DMS53 treated with DMSO at 0.1 percent for 48 hours (cell line): ENCODE results near the gene USP48.
"Not testable (repeated sequence)": the region's sequence is repeated elsewhere in the genome, so short reads cannot be mapped to it uniquely, and the experiment has no call there.

Experiments used
- DNase-seq: peaks from one replicate; lab custom pipeline; 2025; ENCODE audit not compliant: unreplicated experiment; lab: John Stamatoyannopoulos, UW

USP48 gene

DNA sequence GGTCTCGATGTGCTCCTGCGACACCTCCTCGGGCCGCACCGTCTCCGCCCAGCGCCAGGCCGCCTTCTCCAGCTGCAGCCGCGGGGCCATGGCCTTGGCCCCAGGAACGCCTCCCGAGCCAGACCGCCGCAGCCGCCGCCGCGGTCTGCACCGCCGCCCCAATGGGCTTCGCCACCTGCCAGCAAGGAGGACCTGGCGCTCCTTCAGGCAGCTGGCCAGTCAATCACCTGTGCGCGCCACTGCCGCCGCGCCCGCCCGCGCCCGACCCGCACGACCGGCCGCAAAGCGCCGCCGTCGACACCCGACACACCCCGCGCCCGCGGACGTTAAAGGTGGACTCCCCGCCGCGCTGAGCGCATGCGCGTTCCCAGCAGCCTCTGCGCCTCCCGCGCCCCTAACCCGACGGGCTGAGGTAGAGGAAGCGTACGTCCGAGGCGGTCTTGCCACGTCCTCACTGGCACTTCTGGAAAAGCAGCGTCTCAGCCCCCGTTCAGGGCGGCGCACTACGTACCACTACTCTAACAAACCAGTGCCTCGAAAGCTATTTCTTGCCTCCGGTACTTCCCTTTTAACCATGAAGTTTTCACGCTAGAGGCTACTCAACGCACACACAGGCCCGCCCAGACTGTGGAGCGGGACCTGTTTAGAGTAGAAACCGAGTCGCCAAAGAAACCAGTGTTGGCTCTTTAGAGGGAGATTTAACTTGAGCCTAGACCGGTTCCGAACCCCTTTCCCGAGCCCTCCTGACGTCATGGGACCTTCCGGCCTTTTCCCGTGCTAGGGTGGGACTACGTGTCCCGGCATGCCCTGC lies at the start of gene USP48:
Gene USP48, minus strand, starts transcription at position 282 of the 811 bp plus-strand sequence. Its CDS starts 192 bp downstream, at position 90.
- DNase-seq, result peak; percentile 88

DNA sequence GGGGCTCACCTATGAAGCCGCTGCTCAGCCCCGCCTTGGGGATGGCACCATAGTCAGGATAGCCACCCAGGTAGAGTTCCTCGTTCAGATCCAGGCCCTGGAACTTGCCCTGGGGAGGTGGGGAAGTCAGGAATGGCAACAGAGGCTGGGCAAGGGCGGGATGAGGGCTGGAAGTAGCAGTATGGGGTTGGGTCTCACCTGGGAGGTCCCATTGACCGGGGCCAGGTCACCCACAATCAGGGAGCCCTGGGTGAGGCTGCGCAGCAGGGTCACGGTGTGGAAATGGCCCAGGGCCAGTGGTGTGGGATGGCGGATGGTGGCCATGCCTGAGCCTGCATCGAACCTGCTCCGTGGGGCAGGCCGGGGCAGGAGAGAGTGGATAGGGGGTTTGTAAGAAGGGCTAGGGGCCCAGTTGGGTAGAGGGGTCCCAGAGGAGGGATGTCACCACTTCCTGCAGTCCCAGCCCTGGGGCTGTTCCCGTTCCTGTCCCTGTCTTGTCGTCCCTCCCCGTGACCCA lies 48.6 kb upstream of the USP48 start:
- DNase-seq, result no peak

DNA sequence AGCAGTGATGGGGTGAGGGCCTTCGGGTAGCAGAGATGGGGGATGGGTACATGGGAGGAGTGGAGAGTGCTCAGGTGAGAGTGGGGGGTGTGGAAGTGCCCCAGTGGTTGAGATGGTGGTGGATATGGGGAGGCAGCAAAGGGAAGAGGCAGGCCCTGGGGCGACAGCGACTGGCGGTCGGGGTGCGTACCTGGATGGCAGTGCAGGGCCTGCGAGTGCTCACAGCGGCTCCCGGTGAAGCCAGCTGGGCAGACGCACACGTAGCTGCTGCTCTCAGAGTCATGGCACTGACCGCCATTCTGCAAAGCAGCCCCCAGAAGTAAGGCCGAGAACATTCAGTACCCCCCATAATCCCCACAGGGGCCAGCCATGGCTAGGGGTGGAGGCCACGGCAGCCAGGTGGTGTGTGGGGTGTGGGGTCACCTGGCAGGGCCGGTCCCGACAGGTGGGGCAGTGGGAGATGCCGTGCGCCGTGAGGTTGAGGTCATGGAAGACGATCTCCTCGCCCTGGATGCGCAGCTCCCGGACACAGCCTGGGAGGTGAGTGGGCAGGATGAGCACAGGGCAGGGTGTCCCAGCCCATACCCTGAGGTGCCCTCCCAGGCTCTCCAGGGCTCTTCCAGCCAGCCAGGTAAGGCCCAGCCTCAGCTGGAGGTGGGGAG lies 48.0 kb upstream of the USP48 start:
- DNase-seq, result no peak

GRCh38 chr1:21829294-21829693 lies 46.3 kb upstream of the USP48 start:
- no peak for DNase-seq

DNA sequence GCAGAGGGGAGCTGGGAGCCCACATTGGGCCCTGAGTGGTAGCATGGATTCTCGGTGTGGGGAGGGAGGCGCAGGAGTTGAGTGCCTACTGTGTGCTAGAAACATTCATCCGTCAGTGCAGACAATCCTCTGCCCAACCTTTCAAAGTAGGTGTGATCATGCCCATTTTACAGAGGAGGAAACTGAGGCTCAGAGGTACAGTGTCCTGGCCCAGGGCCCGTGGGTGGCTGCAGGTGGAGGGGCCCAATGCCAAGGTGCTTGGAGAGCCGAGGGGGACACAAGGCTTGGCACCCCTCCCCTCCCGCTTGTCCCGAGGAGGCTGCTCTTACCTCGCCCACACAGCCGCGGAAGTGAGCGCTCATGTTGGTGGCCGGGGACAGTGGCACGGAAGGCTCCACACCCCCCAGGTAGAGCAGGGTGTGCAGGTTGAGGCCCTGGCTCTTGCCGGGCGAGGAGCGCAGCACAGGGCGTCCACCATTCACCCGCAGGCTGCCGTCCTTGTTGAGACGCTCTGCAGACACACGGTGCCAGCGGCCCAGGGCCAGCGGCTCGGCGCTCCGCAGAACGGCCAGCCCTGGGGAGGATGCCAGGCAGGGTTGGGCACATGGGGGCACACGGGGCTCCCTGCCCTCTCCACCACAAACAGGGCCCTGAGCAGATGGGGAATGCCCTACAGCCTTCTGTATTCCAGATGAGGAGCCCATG lies 45.7 kb upstream of the USP48 start:
- DNase-seq, result no peak

- no peak for DNase-seq
Measured at GRCh38 chr1:21828075-21828474, 45.1 kb upstream of the USP48 start.

DNA sequence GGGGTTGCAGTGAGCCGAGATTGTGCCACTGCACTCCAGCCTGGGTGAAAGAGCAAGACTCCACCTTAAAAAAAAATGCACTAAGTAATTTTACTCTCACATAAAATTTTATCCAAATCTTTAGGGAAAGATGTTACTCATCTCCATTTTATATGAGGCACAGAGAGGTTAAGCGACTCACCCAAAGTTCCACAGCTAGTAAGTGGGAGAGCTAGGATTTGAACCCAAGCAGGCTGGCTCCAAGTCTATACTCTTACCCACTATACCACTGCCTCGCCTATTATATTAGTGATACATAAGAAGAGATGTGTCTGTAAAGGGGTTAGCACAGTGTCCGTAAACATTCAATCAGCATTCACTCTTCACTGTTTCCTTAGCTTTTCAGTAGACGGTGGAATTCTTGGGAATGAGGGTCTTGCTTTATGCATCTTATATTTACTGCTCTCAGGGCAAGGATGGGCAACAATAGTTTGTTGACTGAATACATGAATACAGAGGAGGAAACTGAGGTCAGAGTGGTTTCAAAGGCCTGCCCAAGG lies 44.3 kb upstream of the USP48 start:
- no peak for DNase-seq

GRCh38 chr1:21826694-21827093 lies 43.7 kb upstream of the USP48 start:
- DNase-seq, result not testable (repeated sequence)

GRCh38 chr1:21825393-21825792 lies 42.4 kb upstream of the USP48 start:
- no peak for DNase-seq

- DNase-seq, result no peak
Measured at GRCh38 chr1:21824926-21825325, 42.0 kb upstream of the USP48 start.

DNA sequence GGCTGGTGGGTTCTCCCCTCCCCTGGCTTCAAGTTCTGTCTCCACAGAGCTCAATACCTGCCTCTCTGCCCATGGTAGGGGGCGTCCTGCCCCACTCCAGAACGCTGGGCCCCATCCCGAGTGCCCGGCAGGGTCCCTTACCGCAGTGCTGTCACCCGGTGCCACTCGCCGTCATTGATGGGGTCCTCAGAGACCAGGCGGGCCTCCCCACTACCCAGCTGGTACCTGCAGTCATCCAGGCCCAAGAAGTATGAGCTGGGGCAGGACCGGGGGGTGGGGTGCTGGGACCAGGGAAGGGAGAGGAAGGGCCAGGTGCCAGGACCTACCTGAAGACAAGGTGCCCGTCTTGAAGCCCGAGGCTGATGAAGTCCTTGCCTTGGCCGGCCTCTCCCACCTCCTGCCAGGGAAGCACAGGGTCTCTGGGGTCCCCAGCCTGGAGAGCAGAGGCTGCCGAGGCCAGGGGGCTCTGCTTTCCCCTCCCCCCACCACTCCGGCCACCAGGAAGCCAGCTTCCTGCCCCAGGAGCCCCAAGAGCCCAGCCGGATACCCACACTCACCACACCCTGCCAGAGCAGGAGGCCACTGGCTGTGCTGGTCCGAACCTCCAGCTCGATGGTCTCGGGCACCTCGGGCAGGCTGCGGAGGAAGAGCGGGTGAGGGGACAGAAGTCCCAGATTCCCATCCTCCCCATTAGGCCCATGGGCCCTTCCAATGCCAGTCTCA lies 41.2 kb upstream of the USP48 start:
- DNase-seq, result no peak

DNA sequence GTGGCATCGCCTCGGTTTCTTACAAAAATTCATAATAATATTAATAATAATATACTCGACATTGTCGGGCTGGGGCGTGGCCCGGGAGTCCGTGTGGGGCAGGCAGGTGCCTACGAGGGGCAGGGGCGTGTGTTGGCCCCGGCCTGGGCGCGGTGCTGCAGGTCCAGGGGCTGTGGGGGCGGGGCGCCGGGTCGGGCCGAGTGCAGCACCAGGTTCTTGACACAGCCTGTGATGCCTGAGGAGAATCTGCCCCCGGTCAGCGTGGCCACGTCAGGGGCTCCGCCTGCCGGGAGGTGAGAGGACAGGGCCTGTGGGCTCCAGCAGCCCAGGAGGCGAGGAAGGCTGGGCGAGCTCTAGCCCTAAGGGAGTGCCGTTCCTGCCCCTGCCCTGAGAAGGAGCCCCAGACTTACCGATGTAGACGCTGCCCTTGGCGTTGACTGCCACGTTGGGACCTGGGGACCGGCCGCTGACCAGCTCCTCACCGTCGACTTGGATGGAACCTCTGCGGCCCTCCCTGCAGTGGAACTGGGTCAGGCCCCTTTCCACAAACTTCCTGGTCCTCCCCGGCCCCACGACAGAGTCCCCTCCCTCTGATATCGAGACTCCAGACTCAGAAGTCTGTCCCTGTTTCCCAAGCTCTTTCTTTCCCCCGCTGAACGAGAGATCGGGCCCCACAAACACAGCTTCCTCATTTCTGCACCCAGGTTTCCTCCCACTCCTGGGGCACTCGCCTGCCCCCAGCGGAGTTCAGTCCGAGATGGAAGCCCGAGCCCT lies 40.4 kb upstream of the USP48 start:
- DNase-seq, result no peak

GRCh38 chr1:21822349-21822748 lies 39.4 kb upstream of the USP48 start:
- no peak for DNase-seq

- no peak for DNase-seq
Measured at GRCh38 chr1:21821385-21822019, 38.6 kb upstream of the USP48 start.

GRCh38 chr1:21820597-21821232 lies 37.8 kb upstream of the USP48 start:
- DNase-seq, result no peak

- no peak for DNase-seq
Measured at GRCh38 chr1:21818656-21819055, 35.7 kb upstream of the USP48 start.

GRCh38 chr1:21816602-21817302 lies 33.8 kb upstream of the USP48 start:
- DNase-seq, result peak; percentile 81

GRCh38 chr1:21815724-21816321 lies 32.9 kb upstream of the USP48 start:
- DNase-seq, result no peak
